Hepatocyte (in vitro differentiated cells): ENCODE results near the gene KRT37.

ENCODE experiments used
- CTCF ChIP-seq: fragments of 200-600 bp; sonication (generic); IDR thresholded peaks from 2 replicates; pipeline ENCODE4 v1.5.1; 2016; ENCODE audit warnings: antibody characterized with exemption, mild to moderate bottlenecking; ENCODE audit not compliant: poor library complexity
- EZH2 ChIP-seq: fragments of 200-600 bp; sonication (generic); IDR thresholded peaks from 2 replicates; pipeline ENCODE4 v1.6.1; 2016; ENCODE audit warnings: antibody characterized with exemption, mild to moderate bottlenecking, borderline replicate concordance
- EZH2phosphoT487 ChIP-seq: fragments of 200-600 bp; sonication (generic); IDR thresholded peaks from one replicate; pipeline ENCODE4 v1.6.1; 2018; ENCODE audit warnings: antibody characterized with exemption, mild to moderate bottlenecking, low read depth, moderate library complexity; ENCODE audit not compliant: unreplicated experiment, severe bottlenecking

GRCh38 chr17:41449008-41449407 is 24.6 kb upstream of the KRT37 start:
- no peak for TF ChIP-seq EZH2
- no peak for TF ChIP-seq CTCF
- TF ChIP-seq EZH2phosphoT487: no peak
